CD14-positive monocyte (primary cell): ENCODE data around the gene UBXN1. TPM values are rescaled to one million over a fixed set of nuclear protein-coding genes. Genes with fewer than 3 reads are reported as not detected.

Experiments used
- DNase-seq, 3 donors: peaks; one replicate each; pipeline ENCODE4 v3.0.0-alpha.2; 2011 to 2022
- H2AFZ ChIP-seq: 2 replicates; pipeline ENCODE4 v1.6.0; 2012; ENCODE audit warnings: mild to moderate bottlenecking, low read depth, low read length, inconsistent platforms; ENCODE audit not compliant: insufficient read depth, poor library complexity, severe bottlenecking
- H3K27ac ChIP-seq, 2 donors: 1 replicate in 1 of 2; 2 replicates in 1 of 2; pipeline ENCODE4 v1.5.1; 2012 to 2013; ENCODE audit warnings: low read length in 2 of 2, control low read depth in 1 of 2, inconsistent platforms in 1 of 2, low read depth in 1 of 2, mild to moderate bottlenecking in 1 of 2
- H3K27me3 ChIP-seq, 2 donors: one replicate each; pipeline versions ENCODE4 v1.6.0 to v1.6.1; 2011 to 2013; ENCODE audit warnings: low read length in 2 of 2; ENCODE audit not compliant: control insufficient read depth in 2 of 2, insufficient read depth in 2 of 2
- H3K36me3 ChIP-seq, 2 donors: replicated peaks in 1 of 2; 1 replicate in 1 of 2; 2 replicates in 1 of 2; pipeline versions ENCODE4 v1.5.1 to v1.6.1; 2012 to 2013; ENCODE audit warnings: low read length in 2 of 2, control low read depth in 1 of 2, inconsistent platforms in 1 of 2, mild to moderate bottlenecking in 1 of 2; ENCODE audit not compliant: insufficient read depth in 2 of 2, control insufficient read depth in 1 of 2
- H3K4me1 ChIP-seq, 2 donors: 1 replicate in 1 of 2; 2 replicates in 1 of 2; pipeline versions ENCODE4 v1.5.1 to v1.6.1; 2012 to 2013; ENCODE audit warnings: low read length in 2 of 2, control low read depth in 1 of 2, inconsistent platforms in 1 of 2, mild to moderate bottlenecking in 1 of 2, moderate library complexity in 1 of 2; ENCODE audit not compliant: insufficient read depth in 2 of 2, control insufficient read depth in 1 of 2
- H3K4me2 ChIP-seq: replicated peaks from 2 replicates; pipeline ENCODE3; 2012; ENCODE audit warnings: low read length, moderate library complexity, mild to moderate bottlenecking; ENCODE audit not compliant: poor library complexity, severe bottlenecking; ENCODE audit errors: extremely low read depth
- H3K4me3 ChIP-seq, 3 experiments: fragments of 200-600 bp in 1 of 3; sonication (generic) in 1 of 3; replicated peaks in 1 of 3; 1 replicate in 2 of 3; 2 replicates in 1 of 3; pipeline ENCODE4 v1.5.1; 2011 to 2013; ENCODE audit warnings: low read length in 3 of 3, mild to moderate bottlenecking in 3 of 3, control low read depth in 2 of 3, low read depth in 2 of 3, inconsistent platforms in 1 of 3, moderate library complexity in 1 of 3
- H3K79me2 ChIP-seq: 2 replicates; pipeline ENCODE4 v1.6.0; 2012; ENCODE audit warnings: mild to moderate bottlenecking, control low read depth, inconsistent platforms, low read length, moderate library complexity; ENCODE audit not compliant: insufficient read depth
- H3K9ac ChIP-seq: 2 replicates; pipeline ENCODE4 v1.6.0; 2017; ENCODE audit warnings: low read length, mild to moderate bottlenecking; ENCODE audit not compliant: insufficient read depth, poor library complexity, severe bottlenecking
- H3K9me3 ChIP-seq, 2 donors: replicated peaks in 1 of 2; 1 replicate in 1 of 2; 2 replicates in 1 of 2; pipeline versions ENCODE4 v1.5.1 to v1.6.1; 2012 to 2013; ENCODE audit warnings: low read length in 2 of 2, control low read depth in 1 of 2; ENCODE audit not compliant: control insufficient read depth in 1 of 2, insufficient read depth in 1 of 2
- H4K20me1 ChIP-seq: 2 replicates; pipeline ENCODE4 v1.6.0; 2012; ENCODE audit warnings: mild to moderate bottlenecking, low read length, control low read depth, moderate library complexity; ENCODE audit not compliant: insufficient read depth
- H3K27ac Mint-ChIP-seq, 7 donors: one replicate each; pipeline ENCODE4 v1.8.0; 2020; ENCODE audit warnings: mild to moderate bottlenecking in 7 of 7, mixed read lengths in 7 of 7, moderate library complexity in 6 of 7, inconsistent platforms in 2 of 7
- H3K27me3 Mint-ChIP-seq, 3 donors: one replicate each; pipeline ENCODE4 v1.8.0; 2021 to 2022; ENCODE audit warnings: low read depth in 3 of 3, mild to moderate bottlenecking in 3 of 3, mixed read lengths in 3 of 3, moderate library complexity in 3 of 3, inconsistent platforms in 1 of 3
- H3K36me3 Mint-ChIP-seq, 2 donors: one replicate each; pipeline ENCODE4 v1.8.0; 2020; ENCODE audit warnings: mixed read lengths in 2 of 2, inconsistent platforms in 1 of 2, mild to moderate bottlenecking in 1 of 2
- H3K4me1 Mint-ChIP-seq: one replicate; pipeline ENCODE4 v1.8.0; 2020; ENCODE audit warnings: mild to moderate bottlenecking, mixed read lengths
- H3K4me3 Mint-ChIP-seq, 2 donors: one replicate each; pipeline ENCODE4 v1.8.0; 2020; ENCODE audit warnings: mild to moderate bottlenecking in 2 of 2, mixed read lengths in 2 of 2, moderate library complexity in 1 of 2
- H3K9me3 Mint-ChIP-seq, 7 donors: one replicate each; pipeline ENCODE4 v1.8.0; 2020 to 2022; ENCODE audit warnings: mixed read lengths in 7 of 7, mild to moderate bottlenecking in 6 of 7, moderate library complexity in 6 of 7, inconsistent platforms in 2 of 7
- WGBS: methylation state at CpG from one replicate; pipeline ENCODE4 v1.1.5; 2013; ENCODE audit warnings: missing lambda C conversion rate; ENCODE audit not compliant: insufficient coverage; 5-methylcytosine and 5-hydroxymethylcytosine counted together
- intact Hi-C, 2 donors: fragments of 100-400 bp; cut with micrococcal nuclease; formaldehyde crosslinking; loops; one replicate each; pipeline versions ENCODE4 v1.15.0 to v1.15.1; 2023
- polyA plus RNA-seq, 3 donors: library from polyadenylated mRNA; depleted of rRNA in 1 of 3; unstranded in 2 of 3; stranded (reverse) in 1 of 3; fragments of 300-500 nt in 2 of 3; fragments of >200 nt in 1 of 3; fragmentation: Illumina TruSeq in 2 of 3; gene quantifications; 1 replicate in 2 of 3; 2 replicates in 1 of 3; pipeline ENCODE4 v1.2.3, GENCODE V29; 2012 to 2021
- TF ChIP-seq, protein P1 (sequence below): fragments of 200-600 bp; IDR thresholded peaks from one replicate; pipeline ENCODE4 v1.8.0; 2022; ENCODE audit warnings: antibody characterized with exemption, mild to moderate bottlenecking

UBXN1 gene
- polyA plus RNA-seq, 3 donors: 93.9 to 147 (median 106) TPM

DNA sequence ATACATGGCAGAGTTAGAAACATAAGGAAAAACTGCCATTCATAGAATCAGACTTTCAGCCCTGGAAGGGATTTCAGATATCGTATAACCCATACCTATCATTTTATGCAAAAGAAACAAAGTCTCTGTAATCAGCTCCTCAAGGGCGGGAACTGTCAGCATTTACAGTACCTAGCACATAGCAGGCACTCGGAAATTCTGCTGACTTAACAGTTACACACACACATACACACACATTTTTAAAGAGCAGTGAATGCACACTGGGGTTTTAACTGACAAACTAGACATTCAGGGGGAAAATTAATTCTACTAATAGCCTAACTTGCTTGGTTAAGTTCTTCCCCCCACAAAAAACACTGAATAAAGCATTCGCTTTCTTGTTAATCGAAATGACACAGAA, 37.3 kb upstream of the UBXN1 start:
- H4K20me1 ChIP-seq: peaks cover 59% of the 10 kb centered on the region
- peaks cover 66% of the 10 kb centered on the region for H3K79me2 ChIP-seq
- Mint-ChIP-seq H3K27me3 (no peaks in the 10 kb centered on the region), H3K4me3 (no peak overlapping the region), H3K9me3 (no peaks in the 10 kb centered on the region), H3K36me3 (peaks cover 82 to 91% of the 10 kb centered on the region in 2 donors), H3K27ac (no peak overlapping the region), H3K4me1 (peaks cover 4% of the 10 kb centered on the region)
- H3K9ac ChIP-seq: no peak overlapping the region
- TF ChIP-seq, protein P1, sequence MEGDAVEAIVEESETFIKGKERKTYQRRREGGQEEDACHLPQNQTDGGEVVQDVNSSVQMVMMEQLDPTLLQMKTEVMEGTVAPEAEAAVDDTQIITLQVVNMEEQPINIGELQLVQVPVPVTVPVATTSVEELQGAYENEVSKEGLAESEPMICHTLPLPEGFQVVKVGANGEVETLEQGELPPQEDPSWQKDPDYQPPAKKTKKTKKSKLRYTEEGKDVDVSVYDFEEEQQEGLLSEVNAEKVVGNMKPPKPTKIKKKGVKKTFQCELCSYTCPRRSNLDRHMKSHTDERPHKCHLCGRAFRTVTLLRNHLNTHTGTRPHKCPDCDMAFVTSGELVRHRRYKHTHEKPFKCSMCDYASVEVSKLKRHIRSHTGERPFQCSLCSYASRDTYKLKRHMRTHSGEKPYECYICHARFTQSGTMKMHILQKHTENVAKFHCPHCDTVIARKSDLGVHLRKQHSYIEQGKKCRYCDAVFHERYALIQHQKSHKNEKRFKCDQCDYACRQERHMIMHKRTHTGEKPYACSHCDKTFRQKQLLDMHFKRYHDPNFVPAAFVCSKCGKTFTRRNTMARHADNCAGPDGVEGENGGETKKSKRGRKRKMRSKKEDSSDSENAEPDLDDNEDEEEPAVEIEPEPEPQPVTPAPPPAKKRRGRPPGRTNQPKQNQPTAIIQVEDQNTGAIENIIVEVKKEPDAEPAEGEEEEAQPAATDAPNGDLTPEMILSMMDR: no peak
- DNase-seq: no peak
- no peak overlapping the region for H2AFZ ChIP-seq
- no peak overlapping the region for H3K4me3 ChIP-seq
- 100% methylated on average over 2 of the region's 5 CpGs for WGBS
- H3K36me3 ChIP-seq: peaks cover 87 to 98% of the 10 kb centered on the region in 2 donors
- intact Hi-C loops: no loop called here
- no peak overlapping the region for H3K27ac ChIP-seq
- no peaks in the 10 kb centered on the region for H3K27me3 ChIP-seq
- H3K4me1 ChIP-seq: no peaks in the 10 kb centered on the region
- H3K4me2 ChIP-seq: no peak overlapping the region
- no peaks in the 10 kb centered on the region for H3K9me3 ChIP-seq

DNA sequence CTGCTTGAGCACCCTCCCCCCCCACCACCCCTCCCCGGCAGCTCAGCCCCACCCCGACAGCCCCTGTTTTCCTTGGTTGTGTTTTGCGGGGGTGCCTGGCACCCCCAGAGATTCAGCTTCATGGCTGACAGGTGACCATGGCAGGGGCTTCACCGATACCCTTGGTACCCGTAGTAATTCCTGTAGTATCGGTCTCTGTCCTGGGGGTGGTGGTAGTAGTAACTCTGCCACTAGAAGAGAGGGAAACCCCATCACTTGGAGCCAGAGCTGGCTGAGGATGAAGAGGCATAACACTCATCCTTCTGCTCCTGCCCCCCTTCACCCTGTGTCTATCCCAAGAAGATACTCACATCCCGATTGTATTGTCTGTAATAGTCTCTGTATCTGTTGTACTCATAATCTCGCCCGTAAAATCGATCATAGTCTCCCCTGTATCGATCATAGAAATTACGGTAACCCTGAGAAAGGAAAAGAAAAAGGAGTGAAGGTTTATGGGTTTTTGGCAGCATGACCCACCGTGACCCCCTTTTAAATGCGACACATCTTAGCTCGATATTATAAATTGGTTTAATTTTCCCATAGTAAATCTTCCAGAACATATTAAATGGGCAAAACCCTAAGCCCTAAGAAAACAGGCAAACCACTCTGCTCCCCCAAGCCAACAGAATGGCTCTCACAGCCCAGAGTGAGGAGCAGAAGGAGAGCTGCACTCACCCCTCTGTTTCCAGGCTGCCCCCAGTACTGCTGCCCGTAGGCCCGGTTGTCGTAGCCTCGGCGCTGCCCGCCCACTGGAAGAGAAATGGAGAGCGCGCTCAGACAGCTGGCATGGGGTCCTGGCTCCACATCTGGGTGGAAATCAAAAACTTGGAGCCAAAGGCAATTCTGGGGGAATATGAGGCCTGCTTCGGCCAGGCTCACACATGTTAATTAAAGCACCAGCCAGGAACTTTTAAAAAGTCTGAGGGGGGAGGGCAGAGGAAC, 36.6 kb upstream of the UBXN1 start:
- H3K27me3 Mint-ChIP-seq: no peaks in the 10 kb centered on the region
- H3K9ac ChIP-seq: no peak overlapping the region
- H3K9me3 Mint-ChIP-seq: no peaks in the 10 kb centered on the region
- H3K4me3 Mint-ChIP-seq: no peak overlapping the region
- peaks cover 4% of the 10 kb centered on the region for H3K4me1 Mint-ChIP-seq
- 98% methylated on average over 15 of the region's 24 CpGs for WGBS
- no peak overlapping the region for H3K27ac ChIP-seq
- no peaks in the 10 kb centered on the region for H3K9me3 ChIP-seq
- TF ChIP-seq, protein P1: no peak
- H3K36me3 ChIP-seq: peaks cover 86 to 98% of the 10 kb centered on the region in 2 donors
- no peak overlapping the region for H3K4me2 ChIP-seq
- peaks cover 59% of the 10 kb centered on the region for H3K79me2 ChIP-seq
- DNase-seq: no peak
- intact Hi-C loops: no loop called here
- H4K20me1 ChIP-seq: peaks cover 52% of the 10 kb centered on the region
- peaks cover 1 to 3% of the 10 kb centered on the region in 2 donors for H3K4me1 ChIP-seq
- no peaks in the 10 kb centered on the region for H3K27me3 ChIP-seq
- H2AFZ ChIP-seq: no peak overlapping the region
- peak overlapping the region in 2 of 7 donors; percentile 27 to 40 for H3K27ac Mint-ChIP-seq
- H3K36me3 Mint-ChIP-seq: peaks cover 82 to 91% of the 10 kb centered on the region in 2 donors
- no peak overlapping the region for H3K4me3 ChIP-seq
